LNCaP clone FGC (cell line): ENCODE results near the gene HDAC3.
"Not testable (repeated sequence)": the region's sequence is repeated elsewhere in the genome, so short reads cannot be mapped to it uniquely, and the experiment has no call there.

Source experiments
- DNase-seq: peaks from one replicate; pipeline ENCODE4 v3.0.0-alpha.2; 2011; ENCODE audit warnings: low read depth
- H3K4me3 ChIP-seq: 2 replicates; pipeline ENCODE4 v1.5.1; 2011; ENCODE audit warnings: mild to moderate bottlenecking, low read depth, low read length, control low read depth
- CTCF ChIP-seq: IDR thresholded peaks from 2 replicates; pipeline ENCODE4 v1.5.1; 2012; ENCODE audit warnings: mild to moderate bottlenecking; ENCODE audit not compliant: control insufficient read depth, insufficient read depth; ENCODE audit errors: extremely low read depth

HDAC3 gene

GRCh38 chr5:141611289-141611688 is 25.4 kb downstream of the HDAC3 start:
- no peak overlapping the region for H3K4me3 ChIP-seq
- TF ChIP-seq CTCF: no peak
- DNase-seq: no peak

GRCh38 chr5:141609921-141610320 is 26.7 kb downstream of the HDAC3 start:
- not testable (repeated sequence) for DNase-seq, H3K4me3 ChIP-seq

GRCh38 chr5:141609044-141609443 is 27.6 kb downstream of the HDAC3 start:
- TF ChIP-seq CTCF: no peak
- H3K4me3 ChIP-seq: no peak overlapping the region
- DNase-seq: no peak

- DNase-seq: no peak
- H3K4me3 ChIP-seq: no peak overlapping the region
- TF ChIP-seq CTCF: no peak
Observed at GRCh38 chr5:141608557-141608956, 28.1 kb downstream of the HDAC3 start.

- DNase-seq: no peak
- no peak overlapping the region for H3K4me3 ChIP-seq
Observed at GRCh38 chr5:141608046-141608445, 28.6 kb downstream of the HDAC3 start.

GRCh38 chr5:141605523-141606277 is 30.9 kb downstream of the HDAC3 start:
- no peak for DNase-seq
- no peak for TF ChIP-seq CTCF
- no peak overlapping the region for H3K4me3 ChIP-seq

More at GRCh38 chr5:141608046-141608445, 28.6 kb downstream of the HDAC3 start:
- TF ChIP-seq CTCF: no peak

GRCh38 chr5:141603923-141604717 is 32.5 kb downstream of the HDAC3 start:
- no peak overlapping the region for H3K4me3 ChIP-seq
- no peak for TF ChIP-seq CTCF
- DNase-seq: no peak
